Activated CD4-positive, alpha-beta T cell treated with anti-CD3 and anti-CD28 coated beads, Interleukin-2, amount 10 ng/mL, durations not matched to agents 24 days and 14 days (primary cell): ENCODE data around the gene TXNDC11. TPM values are rescaled to one million over a fixed set of nuclear protein-coding genes. Genes with fewer than 3 reads are reported as not detected.
A peak's percentile ranks its signal among the peaks of the same experiment; 100 is the strongest.

ENCODE experiments used
- DNase-seq: peaks from one replicate; pipeline ENCODE4 v3.0.0; 2022
- H3K27ac Mint-ChIP-seq: one replicate; pipeline ENCODE4 v1.8.0; 2022; ENCODE audit warnings: mild to moderate bottlenecking, mixed read lengths
- H3K27me3 Mint-ChIP-seq: one replicate; pipeline ENCODE4 v1.8.0; 2022; ENCODE audit warnings: mixed read lengths
- H3K36me3 Mint-ChIP-seq: one replicate; pipeline ENCODE4 v1.8.0; 2022; ENCODE audit warnings: low read depth, mild to moderate bottlenecking, mixed read lengths
- H3K4me1 Mint-ChIP-seq: one replicate; pipeline ENCODE4 v1.8.0; 2021; ENCODE audit warnings: mixed read lengths
- H3K4me3 Mint-ChIP-seq: one replicate; pipeline ENCODE4 v1.8.0; 2022; ENCODE audit warnings: mild to moderate bottlenecking, moderate library complexity, mixed read lengths
- H3K9me3 Mint-ChIP-seq: one replicate; pipeline ENCODE4 v1.8.0; 2021; ENCODE audit warnings: mixed read lengths
- intact Hi-C: fragments of 100-400 bp; cut with micrococcal nuclease; formaldehyde crosslinking; loops from one replicate; pipeline ENCODE4 v1.15.1; 2023
- total RNA-seq: library from RNA; stranded (reverse); gene quantifications from 2 replicates; pipeline ENCODE4 v1.2.3, GENCODE V29; 2022

TXNDC11 gene
- total RNA-seq, 1 donor from 2014 or later, result 41.7 TPM

DNA sequence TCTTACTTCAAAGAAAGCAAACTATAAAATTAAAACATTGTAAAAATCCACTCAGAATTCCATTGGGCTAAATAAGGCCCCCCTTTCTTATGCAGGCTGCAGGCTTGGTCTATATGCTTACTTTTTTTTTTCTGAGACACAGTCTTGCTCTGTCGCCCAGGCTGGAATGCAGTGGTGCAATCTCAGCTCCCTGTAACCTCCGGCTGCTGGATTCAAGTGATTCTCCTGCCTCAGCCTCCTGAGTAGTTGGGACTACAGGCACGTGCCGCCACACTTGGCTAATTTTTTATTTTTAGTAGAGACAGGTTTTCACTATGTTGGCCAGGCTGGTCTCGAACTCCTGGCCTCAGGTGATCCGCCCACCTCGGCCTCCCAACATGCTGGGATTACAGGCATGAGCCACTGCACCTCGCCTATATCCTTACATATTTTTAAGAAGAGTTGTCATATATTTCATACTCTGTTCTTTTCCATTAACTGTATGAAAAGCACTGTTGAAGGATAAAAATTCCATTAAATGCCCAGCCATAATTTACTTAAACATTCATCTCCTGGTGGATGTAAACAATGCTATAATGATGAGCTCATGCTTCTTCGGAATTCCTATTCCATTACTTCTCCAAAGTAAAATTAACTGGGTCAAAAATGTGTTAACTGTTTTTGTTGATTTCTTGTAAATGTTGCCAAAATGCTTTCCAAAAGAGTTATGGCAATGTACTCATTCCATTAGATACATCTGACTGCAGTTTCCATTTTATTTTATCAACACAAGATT, 56.6 kb downstream of the TXNDC11 start:
- H3K9me3 Mint-ChIP-seq, result no peaks in the 10 kb centered on the region
- H3K4me1 Mint-ChIP-seq, result peaks cover 42% of the 10 kb centered on the region
- peaks cover 66% of the 10 kb centered on the region for H3K36me3 Mint-ChIP-seq
- no peaks in the 10 kb centered on the region for H3K27me3 Mint-ChIP-seq
- intact Hi-C loops, result no loop called here
- no peak overlapping the region for H3K4me3 Mint-ChIP-seq
- no peak overlapping the region for H3K27ac Mint-ChIP-seq
- no peak for DNase-seq

DNA sequence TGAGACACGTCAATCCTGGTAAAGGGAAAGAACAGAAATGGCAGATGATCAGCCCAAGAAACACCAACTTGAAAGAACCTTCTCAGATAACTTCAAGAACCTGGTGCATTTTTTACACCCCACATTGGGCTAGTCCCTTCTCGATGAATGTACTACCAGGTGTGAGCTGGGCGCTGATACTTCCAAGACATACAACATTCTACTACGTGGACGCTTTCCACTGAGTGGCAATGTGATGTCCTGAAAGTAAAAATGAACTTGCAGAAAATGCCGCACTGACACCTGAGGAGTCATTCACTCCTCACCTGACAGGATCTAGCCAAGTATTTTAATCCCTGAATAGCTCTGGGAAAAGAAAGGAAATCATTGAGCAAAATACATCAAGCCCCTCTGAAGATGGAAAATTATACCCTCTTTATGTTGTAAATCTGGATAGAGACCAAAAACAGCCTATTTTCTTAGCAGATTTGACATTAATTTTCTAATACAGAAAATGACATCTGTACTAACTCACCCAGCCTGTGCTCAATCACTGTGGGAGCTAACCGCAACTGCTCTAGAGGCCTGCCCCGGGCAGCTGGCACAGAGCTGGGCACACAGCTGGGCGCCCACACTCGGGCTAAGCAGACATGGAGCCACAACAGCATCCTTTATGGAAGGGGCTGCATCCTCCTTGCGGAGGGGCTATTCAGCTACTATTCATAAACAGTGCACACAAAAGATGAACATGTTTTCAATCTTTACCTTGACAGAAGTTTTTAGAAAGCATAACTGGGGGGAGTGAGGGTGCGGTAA, 58.2 kb downstream of the TXNDC11 start:
- H3K36me3 Mint-ChIP-seq, result peaks cover 67% of the 10 kb centered on the region
- no peaks in the 10 kb centered on the region for H3K27me3 Mint-ChIP-seq
- no peak overlapping the region for H3K4me3 Mint-ChIP-seq
- intact Hi-C loops, result no loop called here
- no peak for DNase-seq
- peaks cover 49% of the 10 kb centered on the region for H3K4me1 Mint-ChIP-seq
- no peak overlapping the region for H3K27ac Mint-ChIP-seq
- H3K9me3 Mint-ChIP-seq, result no peaks in the 10 kb centered on the region

DNA sequence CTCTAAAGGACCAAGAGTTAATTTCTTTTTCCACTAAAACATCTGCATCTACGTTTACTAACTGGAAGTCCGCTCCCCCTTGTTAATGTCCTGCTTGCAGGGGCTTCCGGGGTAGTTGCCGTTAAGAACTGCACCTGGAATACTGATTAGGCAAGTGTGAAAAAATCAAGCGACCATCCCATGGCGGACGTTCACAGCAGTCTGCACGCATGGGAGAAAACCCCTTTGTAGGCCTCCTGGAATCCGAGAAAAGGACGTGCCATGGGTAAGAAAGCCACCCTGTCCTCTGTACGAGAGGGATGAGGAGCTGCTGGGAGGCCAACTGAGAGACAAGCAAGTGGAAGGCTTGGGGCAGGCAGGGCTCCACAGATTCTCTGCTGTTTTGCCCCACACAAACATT, 59.5 kb downstream of the TXNDC11 start:
- Mint-ChIP-seq H3K4me1 (peaks cover 44% of the 10 kb centered on the region), H3K36me3 (peaks cover 68% of the 10 kb centered on the region), H3K27ac (no peak overlapping the region), H3K4me3 (no peak overlapping the region), H3K27me3 (no peaks in the 10 kb centered on the region), H3K9me3 (no peaks in the 10 kb centered on the region)
- DNase-seq, result no peak
- intact Hi-C loops, result no loop called here

DNA sequence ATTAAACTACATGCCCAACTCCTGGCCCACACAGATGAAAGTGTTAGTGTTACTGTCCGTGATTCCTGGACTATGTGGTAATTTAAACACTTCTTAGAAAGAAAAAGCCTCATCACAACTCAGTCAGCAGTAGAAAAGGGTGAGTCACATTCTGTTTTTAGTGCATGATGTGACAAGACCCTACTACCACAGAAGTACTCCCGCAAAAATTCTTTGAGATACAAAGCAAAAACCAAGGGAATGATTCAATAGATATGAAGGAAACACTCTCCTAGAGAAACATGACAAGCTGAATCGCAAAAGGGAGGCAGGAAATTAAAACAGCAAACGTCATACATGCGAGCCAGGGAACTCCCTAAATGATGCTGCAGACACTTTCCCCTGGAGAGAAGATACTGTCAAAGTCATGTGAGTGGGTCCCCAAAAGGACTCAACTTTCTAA, 60.0 kb downstream of the TXNDC11 start:
- intact Hi-C loops, result no loop called here
- peak overlapping the region; percentile 7 for H3K4me3 Mint-ChIP-seq

DNA sequence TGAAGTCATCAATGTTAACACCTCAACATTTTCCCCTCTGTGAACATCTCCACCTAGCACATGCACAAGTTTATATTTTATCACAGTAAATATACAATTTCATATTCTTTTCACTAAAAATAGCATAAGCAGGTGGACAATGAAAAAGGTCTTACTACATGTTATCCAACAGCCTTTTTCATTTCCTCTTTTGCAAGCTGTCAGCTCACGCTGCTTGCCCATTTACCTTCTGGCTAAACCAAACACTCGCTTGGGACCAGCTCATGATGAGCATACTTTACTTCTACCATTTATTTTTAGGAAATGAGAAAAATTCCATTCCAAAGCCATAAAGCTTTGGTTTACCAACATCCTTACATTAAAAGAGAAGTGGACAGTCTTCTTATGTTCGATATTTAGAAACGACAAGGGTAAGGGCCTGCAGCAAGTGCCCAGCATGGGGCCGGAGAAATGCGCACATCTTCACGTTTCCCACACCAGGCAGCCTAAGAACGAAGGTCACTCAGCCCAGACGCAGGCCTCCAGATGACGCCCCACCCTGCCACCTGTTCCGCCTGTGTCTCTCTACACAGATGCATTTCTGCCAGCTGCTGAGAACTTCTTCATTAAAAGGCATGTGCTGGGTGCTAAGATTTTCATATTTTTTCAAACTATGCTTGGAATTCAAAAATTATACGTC, 60.5 kb downstream of the TXNDC11 start:
- H3K4me3 Mint-ChIP-seq, result peak overlapping the region; percentile 66
- DNase-seq, result no peak
- H3K27me3 Mint-ChIP-seq, result no peaks in the 10 kb centered on the region
- peaks cover 69% of the 10 kb centered on the region for H3K36me3 Mint-ChIP-seq
- no peaks in the 10 kb centered on the region for H3K9me3 Mint-ChIP-seq
- intact Hi-C loops, result no loop called here
- peak overlapping the region; percentile 81 for H3K27ac Mint-ChIP-seq
- H3K4me1 Mint-ChIP-seq, result peaks cover 45% of the 10 kb centered on the region

More for the DNA sequence above, 60.0 kb downstream of the TXNDC11 start:
- no peak for DNase-seq
- peaks cover 70% of the 10 kb centered on the region for H3K36me3 Mint-ChIP-seq
- peaks cover 45% of the 10 kb centered on the region for H3K4me1 Mint-ChIP-seq
- no peaks in the 10 kb centered on the region for H3K9me3 Mint-ChIP-seq
- H3K27ac Mint-ChIP-seq, result peak overlapping the region; percentile 79
- H3K27me3 Mint-ChIP-seq, result no peaks in the 10 kb centered on the region

- Mint-ChIP-seq H3K9me3 (no peaks in the 10 kb centered on the region), H3K36me3 (peaks cover 69% of the 10 kb centered on the region), H3K27ac (peak overlapping the region; percentile 81), H3K4me3 (peak overlapping the region; percentile 66), H3K4me1 (peaks cover 46% of the 10 kb centered on the region), H3K27me3 (no peaks in the 10 kb centered on the region)
- intact Hi-C loops, result no loop called here
- peak; percentile 68 for DNase-seq
Measured at GRCh38 chr16:11681556-11681955, 61.1 kb downstream of the TXNDC11 start.

- Mint-ChIP-seq H3K4me3 (no peak overlapping the region), H3K9me3 (no peaks in the 10 kb centered on the region), H3K4me1 (peaks cover 51% of the 10 kb centered on the region), H3K27ac (no peak overlapping the region), H3K36me3 (peaks cover 61% of the 10 kb centered on the region), H3K27me3 (no peaks in the 10 kb centered on the region)
- no peak for DNase-seq
- intact Hi-C loops, result no loop called here
Measured at GRCh38 chr16:11679941-11680911, 62.4 kb downstream of the TXNDC11 start.

DNA sequence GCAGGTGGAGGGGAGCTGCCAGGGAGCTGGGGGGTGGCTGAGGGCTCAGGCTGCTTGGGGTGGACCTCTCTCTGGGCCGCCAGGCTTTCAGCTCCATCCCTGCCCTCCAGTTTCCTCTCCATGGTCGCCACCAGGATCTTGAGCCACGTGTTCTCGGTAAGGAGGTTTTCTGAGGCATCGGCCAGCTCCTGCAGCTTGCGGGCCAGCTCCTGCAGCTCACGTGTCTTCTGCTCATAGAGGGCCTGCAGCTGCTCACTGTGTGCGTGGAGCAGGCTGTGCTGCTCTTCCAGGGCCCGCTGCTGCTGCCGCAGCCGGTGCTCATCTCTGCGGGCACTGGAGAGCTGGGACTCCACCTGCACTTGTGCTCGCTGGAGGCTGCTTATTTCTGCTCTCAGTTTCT, 63.4 kb downstream of the TXNDC11 start:
- Mint-ChIP-seq H3K4me3 (no peak overlapping the region), H3K27ac (peak overlapping the region; percentile 31), H3K36me3 (peaks cover 54% of the 10 kb centered on the region), H3K9me3 (no peaks in the 10 kb centered on the region), H3K4me1 (peaks cover 51% of the 10 kb centered on the region), H3K27me3 (no peaks in the 10 kb centered on the region)
- intact Hi-C loops, result no loop called here
- DNase-seq, result no peak

DNA sequence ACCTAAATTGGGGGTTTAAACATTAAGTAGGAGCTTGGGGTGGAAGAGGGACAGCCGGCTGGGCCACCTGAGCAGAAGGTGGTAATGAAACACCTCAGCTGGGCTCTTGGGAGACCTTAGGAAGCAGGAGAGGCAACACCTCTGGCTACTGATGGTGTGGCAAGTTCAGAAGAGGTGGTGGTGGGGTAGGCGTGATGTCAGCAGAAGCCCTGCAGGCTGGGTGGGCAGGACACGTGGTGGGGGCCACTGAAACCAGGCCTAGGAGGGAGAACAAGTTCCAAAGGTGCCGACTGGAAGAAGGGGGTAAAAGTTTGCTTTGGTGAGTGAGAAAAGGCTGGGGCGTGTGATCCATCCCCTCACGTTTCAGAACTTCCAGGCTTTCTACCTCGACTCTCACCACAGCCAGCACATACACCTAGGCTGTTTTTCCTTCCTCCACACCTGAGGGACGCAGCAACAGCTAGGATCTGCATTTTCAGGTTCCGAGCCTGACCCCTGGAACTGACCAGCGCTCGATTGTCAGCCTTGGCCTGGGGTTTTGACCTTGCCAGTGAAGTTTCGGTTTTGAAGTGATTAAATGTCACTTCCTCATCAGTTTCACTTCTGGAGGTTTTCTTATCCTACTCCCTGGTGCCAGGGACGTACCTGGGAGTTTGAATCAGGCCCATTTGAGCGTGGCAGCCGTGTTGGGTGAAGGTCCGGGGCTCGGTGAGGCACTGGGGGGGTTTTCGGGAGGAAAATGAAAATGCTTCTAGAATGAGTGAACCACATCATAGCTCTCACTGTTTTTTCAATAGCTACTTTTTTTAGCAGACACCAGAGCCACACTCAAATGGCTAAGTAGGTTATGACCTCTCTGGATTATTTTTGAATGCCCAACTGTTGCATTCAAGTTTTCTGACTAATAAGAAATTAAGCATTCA, 64.4 kb downstream of the TXNDC11 start:
- Mint-ChIP-seq H3K36me3 (peaks cover 46% of the 10 kb centered on the region), H3K27ac (no peak overlapping the region), H3K27me3 (no peaks in the 10 kb centered on the region), H3K4me1 (peaks cover 53% of the 10 kb centered on the region), H3K9me3 (no peaks in the 10 kb centered on the region), H3K4me3 (no peak overlapping the region)
- intact Hi-C loops, result no loop called here
- no peak for DNase-seq

GRCh38 chr16:11677451-11677951, 65.2 kb downstream of the TXNDC11 start:
- no peak for DNase-seq
- no peaks in the 10 kb centered on the region for H3K27me3 Mint-ChIP-seq
- intact Hi-C loops, result no loop called here
- peaks cover 52% of the 10 kb centered on the region for H3K4me1 Mint-ChIP-seq
- no peak overlapping the region for H3K27ac Mint-ChIP-seq
- no peak overlapping the region for H3K4me3 Mint-ChIP-seq
- no peaks in the 10 kb centered on the region for H3K9me3 Mint-ChIP-seq
- peaks cover 39% of the 10 kb centered on the region for H3K36me3 Mint-ChIP-seq

- H3K27ac Mint-ChIP-seq, result no peak overlapping the region
- H3K9me3 Mint-ChIP-seq, result no peaks in the 10 kb centered on the region
- no peak for DNase-seq
- peaks cover 52% of the 10 kb centered on the region for H3K4me1 Mint-ChIP-seq
- no peak overlapping the region for H3K4me3 Mint-ChIP-seq
- intact Hi-C loops, result no loop called here
- H3K36me3 Mint-ChIP-seq, result peaks cover 37% of the 10 kb centered on the region
- H3K27me3 Mint-ChIP-seq, result no peaks in the 10 kb centered on the region
Measured at GRCh38 chr16:11676799-11677198, 65.9 kb downstream of the TXNDC11 start.
